Calu3 (cell line): ENCODE data around the gene B3GNT2. TPM values are rescaled to one million over a fixed set of nuclear protein-coding genes. Genes with fewer than 3 reads are reported as not detected.

Experiments used
- BruUV-seq: library from RNA; stranded (reverse); fragments of 400-500 nt; replicated peaks from 2 replicates; lab custom pipeline; 2021; lab: Mats Ljungman, UMichigan
- CTCF ChIA-PET: fragments of 300-600 bp; sonication (Branson Sonifier 250); formaldehyde crosslinking; loops from one replicate; lab custom pipeline; 2022; ENCODE audit warnings: antibody characterized with exemption; lab: Charles Lee
- DNase-seq: peaks from one replicate; pipeline ENCODE4 v3.0.0; 2022
- H3K27ac Mint-ChIP-seq: one replicate; pipeline ENCODE4 v1.8.0; 2022; ENCODE audit warnings: mixed read lengths; ENCODE audit not compliant: unreplicated experiment
- H3K27me3 Mint-ChIP-seq: one replicate; pipeline ENCODE4 v1.8.0; 2022; ENCODE audit warnings: mixed read lengths; ENCODE audit not compliant: unreplicated experiment
- H3K36me3 Mint-ChIP-seq: one replicate; pipeline ENCODE4 v1.8.0; 2022; ENCODE audit warnings: mild to moderate bottlenecking, moderate library complexity, mixed read lengths; ENCODE audit not compliant: insufficient read depth, unreplicated experiment
- H3K4me1 Mint-ChIP-seq: one replicate; pipeline ENCODE4 v1.8.0; 2022; ENCODE audit warnings: mild to moderate bottlenecking, low read depth, mixed read lengths; ENCODE audit not compliant: unreplicated experiment
- H3K4me3 Mint-ChIP-seq: one replicate; pipeline ENCODE4 v1.8.0; 2022; ENCODE audit warnings: mild to moderate bottlenecking, low read depth, moderate library complexity, mixed read lengths; ENCODE audit not compliant: unreplicated experiment
- H3K9me3 Mint-ChIP-seq: one replicate; pipeline ENCODE4 v1.8.0; 2022; ENCODE audit warnings: low read depth, mixed read lengths; ENCODE audit not compliant: unreplicated experiment
- CTCF ChIP-seq: fragments of 200-600 bp; IDR thresholded peaks from one replicate; pipeline ENCODE4 v1.8.0; 2022; ENCODE audit warnings: antibody characterized with exemption; ENCODE audit not compliant: unreplicated experiment
- intact Hi-C: fragments of 100-400 bp; cut with micrococcal nuclease; formaldehyde crosslinking; loops from one replicate; pipeline ENCODE4 v1.10.0; 2022; ENCODE audit not compliant: unreplicated experiment
- total RNA-seq: library from RNA; stranded (reverse); gene quantifications from 2 replicates; pipeline ENCODE4 v1.2.3, GENCODE V29; 2022

B3GNT2 gene
- total RNA-seq, 1 experiment from 2014 or later, result 23.8 TPM

DNA sequence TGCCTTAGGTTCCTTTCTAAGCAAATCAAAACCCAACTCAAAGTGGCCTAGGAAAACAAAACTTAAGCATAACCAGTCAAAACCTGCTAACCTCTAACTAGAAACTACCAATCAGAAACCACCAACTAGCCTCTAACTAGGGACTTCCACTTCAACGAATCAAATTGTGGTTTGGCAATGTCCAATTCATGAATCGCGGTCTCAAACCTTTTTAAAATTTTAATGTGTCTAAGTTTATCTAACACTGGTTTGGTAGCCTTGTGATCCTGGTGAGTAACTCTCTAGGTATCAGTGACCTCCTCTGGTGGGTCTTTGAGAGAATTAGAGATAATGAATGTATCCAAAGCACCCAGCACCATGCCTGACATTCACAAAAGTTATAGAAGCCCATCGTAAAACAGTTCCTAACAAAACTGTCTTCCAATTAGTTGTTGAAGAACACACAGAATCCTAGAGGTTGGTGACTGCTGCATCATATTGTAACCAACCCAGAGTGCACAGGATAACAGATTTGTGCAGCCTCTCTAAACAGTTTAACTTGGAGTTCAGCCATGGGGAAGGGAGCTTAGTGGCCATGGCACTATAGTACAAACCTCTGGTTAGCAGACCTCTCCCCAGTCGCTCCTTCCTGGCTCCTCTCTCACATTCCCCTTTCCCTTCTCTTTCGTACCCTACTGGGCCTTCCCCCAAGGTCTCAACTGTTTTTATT is 45.2 kb upstream of the B3GNT2 start:
- Mint-ChIP-seq H3K4me1 (peaks cover 7% of the 10 kb centered on the region), H3K36me3 (no peaks in the 10 kb centered on the region), H3K27ac (no peak overlapping the region), H3K9me3 (no peaks in the 10 kb centered on the region), H3K4me3 (no peak overlapping the region), H3K27me3 (no peaks in the 10 kb centered on the region)
- intact Hi-C loops, result no loop called here
- no peak for TF ChIP-seq CTCF
- CTCF ChIA-PET, result no interaction called here
- BruUV-seq, result no TSS peak
- no peak for DNase-seq

DNA sequence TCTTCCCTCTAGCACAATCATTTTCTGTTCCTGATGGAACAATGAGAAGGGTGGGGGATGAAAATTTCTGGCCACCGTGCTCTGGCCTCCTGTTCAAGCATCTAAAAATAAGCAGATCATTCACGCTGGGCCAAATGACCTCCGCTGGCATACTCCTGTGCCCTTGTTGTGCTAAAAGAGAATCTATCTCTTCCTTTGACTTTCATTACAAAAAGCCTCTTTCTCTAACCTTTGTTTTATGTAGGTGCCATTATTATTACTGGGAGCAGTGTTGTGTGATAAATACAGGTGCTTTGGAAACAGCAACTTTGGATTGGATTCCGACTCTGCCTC is 44.6 kb upstream of the B3GNT2 start:
- no peaks in the 10 kb centered on the region for H3K27me3 Mint-ChIP-seq
- CTCF ChIA-PET, result no interaction called here
- no peak for TF ChIP-seq CTCF
- BruUV-seq, result no TSS peak
- H3K4me1 Mint-ChIP-seq, result peaks cover 7% of the 10 kb centered on the region
- no peak overlapping the region for H3K4me3 Mint-ChIP-seq
- H3K36me3 Mint-ChIP-seq, result no peaks in the 10 kb centered on the region
- no peaks in the 10 kb centered on the region for H3K9me3 Mint-ChIP-seq
- intact Hi-C loops, result no loop called here
- DNase-seq, result no peak
- no peak overlapping the region for H3K27ac Mint-ChIP-seq

DNA sequence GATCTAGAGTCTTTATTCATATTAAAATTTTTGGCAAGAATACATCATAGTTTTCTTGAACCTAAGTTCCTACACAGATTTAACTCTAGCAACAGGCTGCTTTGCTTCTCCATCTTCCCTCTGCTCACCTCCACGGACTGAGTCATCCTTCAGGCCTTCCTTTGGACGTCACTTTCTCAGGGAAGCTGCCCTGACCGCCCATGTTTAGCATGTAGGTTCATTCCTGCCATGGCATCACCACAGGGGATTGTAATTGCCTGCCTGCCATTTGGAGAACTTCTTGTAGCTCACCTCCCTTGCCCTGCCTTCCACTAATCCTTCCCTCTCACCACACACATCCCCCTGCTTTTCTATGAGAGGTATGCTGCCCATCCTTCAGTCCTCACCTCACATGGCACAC is 43.9 kb upstream of the B3GNT2 start:
- H3K36me3 Mint-ChIP-seq, result no peaks in the 10 kb centered on the region
- H3K4me3 Mint-ChIP-seq, result no peak overlapping the region
- H3K4me1 Mint-ChIP-seq, result peaks cover 7% of the 10 kb centered on the region
- H3K27me3 Mint-ChIP-seq, result no peaks in the 10 kb centered on the region
- peak; percentile 1 for DNase-seq
- no peak overlapping the region for H3K27ac Mint-ChIP-seq
- CTCF ChIA-PET, result interaction anchor here (1.2 kb wide), 1 partner anchor 12 kb away, joined by 3 read pairs; no protein-coding TSS in a partner anchor
- H3K9me3 Mint-ChIP-seq, result no peaks in the 10 kb centered on the region
- BruUV-seq, result no TSS peak
- TF ChIP-seq CTCF, result no peak
- intact Hi-C loops, result no loop called here

GRCh38 chr2:62156861-62157496 is 38.9 kb upstream of the B3GNT2 start:
- Mint-ChIP-seq H3K27ac (no peak overlapping the region), H3K4me3 (no peak overlapping the region), H3K27me3 (no peaks in the 10 kb centered on the region), H3K36me3 (no peaks in the 10 kb centered on the region), H3K4me1 (peaks cover 6% of the 10 kb centered on the region), H3K9me3 (no peaks in the 10 kb centered on the region)
- intact Hi-C loops, result no loop called here
- no peak for TF ChIP-seq CTCF
- CTCF ChIA-PET, result no interaction called here
- no peak for DNase-seq
- BruUV-seq, result no TSS peak
